HG03097 (cell line): ENCODE results near the gene LRP5.

ENCODE experiments used
- ATAC-seq: cut with Tn5 transposase; IDR thresholded peaks from one replicate; pipeline ENCODE4 v1.9.1; 2021; ENCODE audit not compliant: unreplicated experiment, low FRiP score

LRP5 gene

DNA sequence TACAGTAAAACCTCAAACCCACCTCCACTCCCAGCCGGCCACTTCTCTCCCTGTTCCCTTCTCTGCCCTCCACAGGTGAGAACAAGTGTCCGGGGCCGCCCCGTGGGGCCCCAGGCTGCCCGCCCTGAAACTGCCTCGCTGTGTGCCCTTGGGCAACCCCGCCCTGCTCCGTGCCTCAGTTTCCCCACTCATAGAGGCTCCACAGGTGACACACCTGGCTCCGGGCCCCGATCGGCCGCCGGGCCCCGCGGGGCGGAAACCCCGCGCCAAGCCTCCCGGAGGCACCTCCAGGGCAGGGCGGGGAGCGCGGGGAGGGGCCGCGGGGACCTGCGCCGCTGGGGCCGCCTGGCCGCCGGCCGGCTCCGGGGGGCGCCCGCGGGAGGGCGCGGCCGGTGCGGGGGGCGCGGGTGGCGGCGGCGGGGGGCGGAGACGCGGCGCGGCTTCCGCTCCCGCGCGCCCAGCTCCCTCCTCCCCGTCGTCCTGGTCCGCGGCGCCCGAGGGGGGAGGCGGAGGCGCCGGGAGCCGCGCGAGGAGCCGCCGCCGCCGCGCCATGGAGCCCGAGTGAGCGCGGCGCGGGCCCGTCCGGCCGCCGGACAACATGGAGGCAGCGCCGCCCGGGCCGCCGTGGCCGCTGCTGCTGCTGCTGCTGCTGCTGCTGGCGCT, at the start of gene LRP5:
Gene LRP5 (plus strand): TSS at position 475 of the 663 bp plus-strand sequence. CDS start 124 bp downstream, at position 599.
- ATAC-seq, result no peak

- ATAC-seq, result no peak
Measured at GRCh38 chr11:68263444-68264035, 48.9 kb upstream of the LRP5 start.

- no peak for ATAC-seq
Measured at GRCh38 chr11:68264244-68264643, 48.1 kb upstream of the LRP5 start.

DNA sequence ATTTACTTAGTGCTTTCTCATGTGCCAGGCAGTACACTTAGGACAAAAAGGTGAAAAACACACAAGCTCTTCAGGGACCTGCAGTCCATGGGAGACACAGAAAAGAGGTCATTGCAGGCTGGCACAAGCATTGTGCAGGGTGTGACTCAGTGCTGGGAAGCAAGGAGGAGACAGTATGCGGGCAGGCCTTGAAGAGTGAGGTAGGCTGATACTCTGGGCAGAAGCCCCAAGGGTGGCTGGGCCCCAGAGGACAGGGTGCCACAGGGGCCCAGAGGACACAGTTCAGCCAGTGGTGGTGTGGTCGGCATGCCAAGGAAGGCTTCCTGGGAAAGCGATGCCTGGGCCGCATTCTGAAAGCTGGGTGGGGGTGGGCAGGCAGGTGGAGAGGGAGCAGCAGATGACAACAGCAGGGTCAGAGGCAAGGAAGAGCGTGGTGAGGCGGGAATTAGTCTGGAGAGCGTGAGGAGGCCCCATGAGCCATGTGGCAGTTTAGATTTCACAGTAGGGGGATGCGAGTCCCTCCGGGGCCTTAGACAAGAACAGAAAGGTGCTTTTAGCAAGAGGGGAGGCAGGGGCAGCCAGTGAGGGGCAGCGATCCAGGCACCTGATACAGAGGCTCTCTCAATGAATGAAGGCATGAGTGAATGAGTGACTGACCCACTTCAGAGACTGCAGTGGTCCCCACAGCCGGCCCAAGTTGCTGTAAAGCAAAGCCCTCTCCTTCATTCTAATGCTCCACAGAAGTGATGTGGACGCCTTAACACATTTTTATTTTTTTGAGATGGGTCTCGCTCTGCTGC, 47.5 kb upstream of the LRP5 start:
- no peak for ATAC-seq

GRCh38 chr11:68266121-68266891, 46.1 kb upstream of the LRP5 start:
- ATAC-seq, result no peak

DNA sequence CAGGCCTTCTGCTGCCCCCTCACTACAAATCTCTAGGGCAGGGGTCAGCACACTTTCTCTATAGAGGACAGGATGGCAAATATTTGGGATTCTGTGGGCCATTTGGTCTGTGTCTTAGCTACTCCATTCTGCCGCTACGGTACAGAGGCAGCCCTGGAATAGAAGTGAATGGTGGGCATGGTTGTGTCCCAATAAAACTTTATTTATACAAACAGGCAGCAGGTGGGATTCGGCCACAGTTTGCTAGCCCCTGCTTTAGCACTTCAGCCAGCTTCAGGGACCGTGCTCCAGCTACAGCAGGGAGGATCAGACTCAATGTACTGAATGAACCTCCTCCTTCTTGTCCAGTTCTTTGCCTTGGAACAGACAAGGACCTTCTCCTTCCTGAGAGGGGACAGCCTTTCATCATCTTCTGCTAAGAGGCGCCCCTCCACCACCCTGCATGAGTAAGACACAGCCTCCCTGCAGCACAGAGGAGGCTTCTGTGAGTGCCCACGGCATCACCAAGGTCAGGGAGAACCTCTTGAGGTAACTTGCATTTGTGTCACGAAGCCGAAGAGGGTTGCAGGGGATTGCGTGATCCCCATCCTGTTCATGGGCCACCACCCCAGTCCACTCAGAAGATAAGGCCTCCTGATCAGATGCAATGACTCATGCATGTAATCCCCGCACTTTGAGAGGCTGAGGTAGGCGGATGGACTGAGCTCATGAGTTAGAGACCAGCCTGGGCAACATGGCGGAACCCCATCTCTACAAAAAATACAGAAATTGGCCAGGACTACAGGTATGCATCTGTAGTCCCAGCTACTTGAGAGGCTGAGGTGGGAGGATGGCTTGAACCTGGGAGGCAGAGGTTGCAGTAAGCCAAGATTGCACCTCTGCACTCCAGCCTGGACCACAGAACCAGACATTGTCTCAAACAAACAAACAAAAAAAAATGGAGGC, 45.2 kb upstream of the LRP5 start:
- ATAC-seq, result no peak

- ATAC-seq, result no peak
Measured at GRCh38 chr11:68267881-68268240, 44.5 kb upstream of the LRP5 start.

GRCh38 chr11:68269414-68270081, 42.8 kb upstream of the LRP5 start:
- ATAC-seq, result no peak

GRCh38 chr11:68270196-68271022, 42.0 kb upstream of the LRP5 start:
- no peak for ATAC-seq

GRCh38 chr11:68271023-68271780, 41.2 kb upstream of the LRP5 start:
- ATAC-seq, result peak; percentile 20

DNA sequence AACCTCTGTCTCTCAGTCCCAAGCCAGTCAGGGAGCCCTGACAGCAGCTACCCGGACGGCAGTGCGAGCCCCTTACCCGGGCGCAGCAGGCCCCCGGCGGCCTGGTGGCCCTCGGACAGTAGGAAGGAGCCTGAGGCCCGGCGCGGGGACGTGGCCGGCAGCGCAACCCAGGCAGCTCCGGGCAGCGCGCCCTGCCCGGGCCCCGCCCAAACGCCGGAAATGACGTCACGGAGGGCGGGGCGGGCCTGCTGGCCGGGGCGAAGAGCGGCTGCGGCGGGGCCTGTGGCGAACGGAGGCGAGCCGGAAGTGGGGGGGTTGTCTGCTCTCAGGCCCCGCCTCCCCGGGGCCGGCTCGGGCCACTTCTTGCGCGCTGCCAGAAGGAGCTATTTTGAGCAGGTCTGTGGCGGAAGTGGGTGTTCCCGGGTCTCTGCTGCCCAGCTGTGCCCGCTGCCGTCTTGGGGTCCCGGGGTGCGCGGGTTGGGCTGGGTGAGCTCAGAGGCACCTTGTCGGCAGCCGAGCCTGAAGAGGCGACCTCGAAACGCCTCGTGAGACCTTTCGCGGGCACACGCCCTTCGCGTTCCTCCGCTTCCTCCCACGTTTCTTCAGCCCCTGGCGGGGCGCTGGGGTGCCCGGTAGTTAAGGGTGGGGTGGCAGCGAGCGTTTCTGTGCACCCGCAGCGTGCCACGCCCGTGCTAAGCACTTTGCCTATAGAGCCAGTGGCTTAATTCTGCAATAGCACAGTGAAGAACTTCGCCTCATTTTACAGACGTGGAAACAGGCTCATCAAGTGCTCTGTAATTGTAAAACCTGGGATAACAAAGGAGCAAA, 40.4 kb upstream of the LRP5 start, which contains the start of gene C11orf24:
Gene C11orf24 (minus strand): TSS at position 193 of the 828 bp plus-strand sequence. CDS start 8,206 bp downstream, outside the sequence.
- peak; percentile 65 for ATAC-seq

- ATAC-seq, result no peak
Measured at GRCh38 chr11:68273026-68273738, 39.2 kb upstream of the LRP5 start.

GRCh38 chr11:68274306-68274705, 38.1 kb upstream of the LRP5 start:
- no peak for ATAC-seq

GRCh38 chr11:68275721-68276507, 36.5 kb upstream of the LRP5 start:
- ATAC-seq, result no peak

GRCh38 chr11:68276861-68277260, 35.5 kb upstream of the LRP5 start:
- no peak for ATAC-seq
